ENCODE data around the gene MRPL48.
"Not testable (repeated sequence)": the region's sequence is repeated elsewhere in the genome, so short reads cannot be mapped to it uniquely, and the experiment has no call there.

MRPL48 gene

DNA sequence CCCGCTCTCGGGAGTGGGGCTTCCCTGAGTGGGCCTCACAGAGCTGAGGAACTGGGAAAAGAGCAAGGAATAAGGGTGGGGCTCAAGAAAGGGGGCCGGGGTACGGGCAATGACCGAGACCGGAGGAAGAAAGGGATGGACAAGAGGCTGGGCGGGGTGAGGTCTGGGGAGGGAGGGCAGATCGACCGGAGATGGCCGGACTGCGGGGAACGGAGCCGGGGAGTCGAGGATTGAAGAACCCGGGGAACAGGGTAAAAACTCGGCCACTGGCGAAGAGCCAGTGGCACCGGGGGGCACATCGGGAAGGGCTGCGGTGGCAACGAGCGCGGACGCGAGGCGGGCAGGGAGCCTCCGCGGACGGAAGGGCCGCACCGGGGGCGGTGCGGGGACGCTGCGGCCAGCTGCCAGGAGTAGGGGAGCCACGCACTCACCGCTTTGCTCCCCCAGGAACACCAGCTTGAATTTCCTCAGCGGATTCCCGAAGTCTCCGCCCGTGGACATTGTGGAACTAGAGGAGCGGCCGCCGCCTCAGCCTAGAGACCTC, 27.5 kb upstream of the MRPL48 start:
- Mint-ChIP-seq H3K36me3 (peaks cover 29% of the 10 kb centered on the region), H3K27ac (peak overlapping the region; percentile 89), H3K4me1 (peaks cover 40% of the 10 kb centered on the region), H3K4me3 (peak overlapping the region; percentile 97), H3K9me3 (no peaks in the 10 kb centered on the region)
- DNase-seq (ENCODE audit: low spot score in 2 of 2) (no peak), ATAC-seq (no peak)

DNA sequence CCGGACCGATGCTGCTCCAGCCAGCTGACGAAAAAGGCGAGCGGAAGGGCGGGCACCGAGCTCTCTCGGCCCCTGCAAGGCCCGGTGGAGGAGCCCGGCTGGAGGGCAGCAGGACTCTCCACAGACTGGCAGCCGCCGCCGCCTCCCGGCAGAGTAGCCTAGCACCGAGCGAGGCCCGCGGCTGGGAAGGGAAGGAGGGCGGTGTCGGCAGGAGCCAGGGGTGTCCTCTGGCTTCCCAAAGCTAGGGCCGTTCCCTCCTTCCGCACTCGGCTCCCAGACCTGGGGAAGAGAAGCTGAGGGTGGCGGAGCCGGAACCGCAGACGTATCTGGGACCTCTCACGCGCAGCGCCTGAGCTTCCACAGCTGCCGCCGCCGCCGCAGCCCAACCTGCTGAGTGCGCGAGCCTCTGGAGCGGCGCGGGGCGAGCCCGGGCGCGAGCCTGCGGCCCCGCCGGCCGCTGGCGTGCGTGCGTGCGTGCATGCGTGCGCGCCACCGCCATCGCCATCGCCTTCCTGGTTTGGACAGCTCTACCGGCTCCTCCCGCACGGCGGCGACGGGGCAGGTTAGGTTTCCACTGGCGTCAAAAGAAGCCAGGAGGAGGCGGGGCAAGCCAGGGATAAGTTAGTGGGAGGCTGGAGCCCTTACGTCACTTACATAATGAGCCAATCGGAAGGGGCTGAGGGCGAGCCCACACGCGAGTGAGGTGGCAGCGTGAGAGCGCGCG, 26.8 kb upstream of the MRPL48 start, which contains the start of gene RAB6A:
RAB6A (minus strand) TSS at position 396 of the 724 bp plus-strand sequence. CDS start 439 bp downstream, outside the sequence.
- peak; percentile 94 for ATAC-seq
- Mint-ChIP-seq H3K4me3 (peak within 1 kb of the TSS; percentile 97), H3K4me1 (peaks cover 34% of the 10 kb centered on the region), H3K27ac (peak within 1 kb of the TSS; percentile 89), H3K36me3 (peaks cover 29% of the 10 kb centered on the region), H3K9me3 (no peaks in the 10 kb centered on the region)
- DNase-seq (ENCODE audit: low spot score in 2 of 2) = peak; percentile 91 to 99

DNA sequence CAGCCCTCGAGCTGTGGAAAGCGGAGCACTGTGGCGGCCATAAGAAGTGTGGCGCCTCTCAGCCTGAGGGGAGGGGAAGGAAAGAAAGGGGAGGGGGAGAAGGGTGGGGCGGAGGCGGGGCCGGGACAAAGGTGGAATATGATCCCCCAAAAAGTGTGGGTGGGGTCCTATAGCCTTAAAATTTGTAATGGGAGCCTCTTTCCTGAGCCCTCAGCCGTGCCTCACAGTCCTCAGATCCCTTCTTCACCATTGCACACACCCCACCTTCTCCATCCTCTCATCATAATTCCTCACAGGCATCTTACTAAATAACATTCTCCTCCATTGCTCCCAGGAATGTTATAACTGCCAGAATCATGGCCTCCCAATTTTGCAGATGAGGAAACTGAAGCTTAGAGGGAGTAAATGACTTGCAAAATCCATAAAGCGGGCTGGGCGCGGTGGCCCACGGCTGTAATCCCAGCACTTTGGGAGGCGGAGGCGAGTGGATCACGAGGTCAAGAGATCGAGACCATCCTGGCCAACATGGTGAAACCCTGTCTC, 26.2 kb upstream of the MRPL48 start:
- peak overlapping the region; percentile 89 for H3K27ac Mint-ChIP-seq
- H3K4me3 Mint-ChIP-seq = peak overlapping the region; percentile 97
- H3K9me3 Mint-ChIP-seq = no peaks in the 10 kb centered on the region
- H3K36me3 Mint-ChIP-seq = peaks cover 28% of the 10 kb centered on the region
- H3K4me1 Mint-ChIP-seq = peaks cover 34% of the 10 kb centered on the region
- no peak for DNase-seq (ENCODE audit: low spot score in 2 of 2)
- peak; percentile 4 for ATAC-seq

DNA sequence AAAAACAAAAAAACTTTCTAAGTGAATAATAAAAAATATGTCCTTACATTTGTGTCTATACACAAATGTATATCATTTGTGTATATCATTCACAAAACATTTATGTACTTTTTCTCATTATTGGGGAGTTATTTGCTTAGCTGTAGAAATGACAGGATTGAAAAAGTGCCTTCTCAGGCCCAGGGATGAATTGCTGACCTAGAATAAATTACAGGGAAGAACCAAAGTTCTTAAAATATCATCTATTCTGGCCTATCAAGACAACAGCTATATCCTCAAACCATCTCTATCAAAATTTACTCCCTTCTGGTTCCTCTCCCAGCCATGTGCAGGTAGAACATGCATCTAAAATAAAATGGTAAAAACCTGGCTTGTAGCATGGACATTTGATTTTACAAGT, 24.9 kb upstream of the MRPL48 start:
- Mint-ChIP-seq H3K36me3 (peaks cover 16% of the 10 kb centered on the region), H3K4me1 (peaks cover 32% of the 10 kb centered on the region), H3K4me3 (no peak overlapping the region), H3K27ac (no peak overlapping the region), H3K9me3 (no peaks in the 10 kb centered on the region)
- no peak for ATAC-seq
- no peak for DNase-seq (ENCODE audit: low spot score in 2 of 2)

DNA sequence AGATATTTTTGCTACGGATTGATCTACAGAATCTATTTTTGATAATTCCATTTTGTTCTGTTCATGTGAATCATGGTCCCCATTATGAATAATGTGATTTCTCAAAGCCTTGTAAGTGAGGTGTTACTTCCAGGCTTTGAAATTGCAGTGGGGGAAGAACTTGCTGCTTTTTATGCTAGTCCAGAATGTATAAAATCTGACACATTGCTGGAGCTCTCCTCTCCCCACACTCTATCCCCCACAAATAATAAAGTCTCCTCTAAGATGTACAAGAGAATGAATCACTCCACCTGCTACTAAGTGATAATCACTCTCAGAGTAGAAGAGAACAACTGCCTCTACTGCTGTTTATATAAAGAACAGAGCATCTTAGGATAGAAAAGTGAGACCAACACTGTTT, 20.9 kb upstream of the MRPL48 start:
- DNase-seq (ENCODE audit: low spot score in 2 of 2) (no peak), ATAC-seq (no peak)
- no peaks in the 10 kb centered on the region for H3K36me3 Mint-ChIP-seq
- no peak overlapping the region for H3K27ac Mint-ChIP-seq
- no peak overlapping the region for H3K4me3 Mint-ChIP-seq
- H3K4me1 Mint-ChIP-seq = no peaks in the 10 kb centered on the region
- H3K9me3 Mint-ChIP-seq = no peaks in the 10 kb centered on the region

DNA sequence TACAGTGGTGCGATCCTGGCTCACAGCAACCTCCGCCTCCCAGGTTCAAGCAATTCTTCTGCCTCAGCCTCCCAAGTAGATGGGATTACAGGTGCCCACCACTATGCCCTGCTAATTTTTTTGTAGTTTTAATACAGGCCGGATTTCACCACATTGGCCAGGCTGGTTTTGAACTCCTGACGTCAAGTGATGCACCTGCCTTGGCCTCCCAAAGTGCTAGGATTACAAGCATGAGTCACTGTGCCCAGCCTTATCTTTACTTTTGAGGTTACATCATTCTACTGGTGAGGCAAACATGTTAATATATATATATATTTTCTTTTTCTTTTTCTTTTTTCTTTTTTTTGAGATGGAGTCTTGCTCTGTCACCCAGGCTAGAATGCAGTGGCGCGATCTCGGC, 16.9 kb upstream of the MRPL48 start:
- H3K4me3 Mint-ChIP-seq; H3K27ac Mint-ChIP-seq; ATAC-seq; H3K36me3 Mint-ChIP-seq; H3K9me3 Mint-ChIP-seq; DNase-seq (ENCODE audit: low spot score in 2 of 2); H3K4me1 Mint-ChIP-seq: not testable (repeated sequence)

DNA sequence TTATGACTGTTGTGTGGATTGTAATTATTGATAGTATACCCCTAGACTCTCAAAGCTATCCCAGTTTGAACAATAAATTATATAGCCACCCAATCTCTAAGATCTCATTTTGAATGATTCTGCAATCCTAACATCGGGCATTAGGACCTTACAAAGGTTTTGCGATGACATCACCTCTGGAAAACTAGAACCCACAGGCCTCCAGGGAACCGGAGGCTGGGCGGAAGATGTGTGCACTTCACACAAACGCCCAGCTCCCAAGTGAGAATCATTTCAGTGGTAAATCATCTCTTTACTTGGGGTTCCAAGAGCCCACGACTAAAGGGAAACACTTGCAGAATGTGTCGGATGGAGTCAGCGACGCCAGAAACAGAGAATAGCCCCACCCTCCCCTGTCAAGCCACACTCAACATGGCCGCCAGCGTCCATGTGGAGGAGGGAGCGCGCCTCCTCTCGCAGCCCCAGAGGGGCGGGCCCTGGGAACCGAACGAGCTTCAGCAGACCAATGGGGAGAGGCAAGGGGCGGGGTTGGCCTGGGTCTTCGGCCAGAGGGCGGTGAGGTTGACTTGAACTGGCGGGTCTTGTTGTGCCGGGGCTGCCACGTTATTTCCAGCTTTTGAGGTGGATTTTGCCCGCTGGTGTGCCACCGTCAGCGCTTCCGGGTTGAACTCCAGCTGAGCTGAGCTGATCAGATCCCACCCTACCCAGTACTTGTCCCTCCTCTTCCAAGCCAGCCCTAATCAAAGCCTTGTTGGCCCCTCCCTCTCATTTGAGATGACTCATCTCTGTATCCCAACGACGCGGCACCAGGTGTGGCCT, 8.4 kb upstream of the MRPL48 start:
- Mint-ChIP-seq H3K4me1 (peaks cover 10% of the 10 kb centered on the region), H3K36me3 (peaks cover 4% of the 10 kb centered on the region), H3K27ac (peak overlapping the region; percentile 93), H3K4me3 (peak overlapping the region; percentile 84), H3K9me3 (no peaks in the 10 kb centered on the region)
- peak; percentile 87 to 98 for DNase-seq (ENCODE audit: low spot score in 2 of 2)
- peak; percentile 99 for ATAC-seq

DNA sequence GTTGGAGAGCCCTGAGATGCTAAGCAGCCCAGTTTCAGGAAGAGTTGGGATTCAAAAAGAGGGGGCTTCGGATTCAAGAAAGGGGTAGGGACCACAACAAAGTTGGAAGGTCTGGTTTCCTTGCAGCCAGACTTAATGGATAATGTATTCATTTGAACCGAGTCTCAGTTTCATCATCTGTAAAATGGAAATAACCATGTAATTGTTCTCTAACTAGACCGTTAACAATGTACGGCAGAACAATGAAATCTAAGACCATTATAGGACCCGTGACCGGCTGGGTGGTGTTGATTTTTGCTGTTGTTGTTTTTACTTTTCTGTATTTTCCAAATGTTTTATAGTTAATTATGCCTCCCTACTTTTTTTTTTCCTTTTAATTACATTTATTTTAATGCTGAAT, 6.4 kb upstream of the MRPL48 start:
- no peaks in the 10 kb centered on the region for H3K9me3 Mint-ChIP-seq
- DNase-seq (ENCODE audit: low spot score in 2 of 2) = no peak
- no peak overlapping the region for H3K27ac Mint-ChIP-seq
- H3K4me3 Mint-ChIP-seq = no peak overlapping the region
- peaks cover 10% of the 10 kb centered on the region for H3K4me1 Mint-ChIP-seq
- no peak for ATAC-seq
- no peaks in the 10 kb centered on the region for H3K36me3 Mint-ChIP-seq

DNA sequence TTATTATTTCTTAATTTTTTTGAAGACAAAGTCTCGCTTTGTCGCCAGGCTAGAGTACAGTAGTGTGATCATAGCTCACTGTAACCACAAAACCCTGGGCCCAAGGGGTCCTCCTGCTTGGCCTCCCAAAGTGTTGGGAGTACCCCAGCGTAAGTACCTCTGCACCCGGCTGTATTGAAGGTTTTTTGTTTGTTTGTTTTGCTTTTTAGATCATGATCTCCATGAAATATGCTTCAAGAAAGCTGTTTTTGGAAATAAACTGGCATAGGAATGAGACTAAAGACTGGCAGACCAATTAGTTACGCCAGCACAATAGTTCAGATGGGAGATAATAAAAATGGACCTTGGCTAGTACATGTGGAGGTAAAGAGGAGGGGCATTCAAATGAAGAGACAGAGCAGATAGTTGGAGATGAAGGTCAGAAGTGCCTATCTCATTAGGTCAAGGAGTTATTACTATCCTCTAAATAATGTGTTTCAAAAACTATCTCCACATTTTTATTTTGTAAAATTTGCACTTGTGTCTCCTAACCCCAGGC, 4.1 kb upstream of the MRPL48 start:
- no peak for DNase-seq (ENCODE audit: low spot score in 2 of 2)
- no peak overlapping the region for H3K4me3 Mint-ChIP-seq
- no peak for ATAC-seq
- no peak overlapping the region for H3K27ac Mint-ChIP-seq
- peaks cover 18% of the 10 kb centered on the region for H3K4me1 Mint-ChIP-seq
- peaks cover 8% of the 10 kb centered on the region for H3K36me3 Mint-ChIP-seq
- H3K9me3 Mint-ChIP-seq = no peaks in the 10 kb centered on the region

DNA sequence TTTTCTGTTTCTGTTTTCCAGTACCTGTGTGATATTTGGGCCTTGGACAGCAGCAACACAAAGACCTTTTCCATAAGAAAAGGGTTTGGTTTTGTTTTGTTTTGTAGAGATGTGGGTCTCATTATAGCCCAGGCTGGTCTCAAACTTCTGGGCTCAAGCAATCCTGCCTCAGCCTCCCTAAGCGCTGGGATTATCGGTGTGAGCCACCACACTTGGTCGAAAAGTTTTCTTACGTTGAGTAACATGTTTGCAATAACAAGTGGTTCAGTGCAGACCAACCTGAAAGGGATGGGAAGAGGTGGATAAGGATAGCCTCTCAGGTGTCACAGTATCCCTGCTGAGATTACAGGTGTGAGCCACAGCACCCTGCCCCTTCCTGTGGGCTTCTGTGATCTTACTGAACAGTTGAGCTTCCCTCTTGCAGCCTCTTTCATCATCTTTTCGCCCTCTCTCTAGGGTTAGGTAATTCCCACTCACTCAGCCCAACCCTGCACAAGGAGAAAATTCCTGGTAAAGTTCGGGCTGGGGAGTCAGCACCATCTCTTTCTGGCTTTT, 3.5 kb upstream of the MRPL48 start:
- Mint-ChIP-seq H3K9me3 (no peaks in the 10 kb centered on the region), H3K4me1 (peaks cover 15% of the 10 kb centered on the region), H3K36me3 (peaks cover 8% of the 10 kb centered on the region), H3K27ac (no peak overlapping the region), H3K4me3 (no peak overlapping the region)
- no peak for ATAC-seq
- DNase-seq (ENCODE audit: low spot score in 2 of 2) = no peak

DNA sequence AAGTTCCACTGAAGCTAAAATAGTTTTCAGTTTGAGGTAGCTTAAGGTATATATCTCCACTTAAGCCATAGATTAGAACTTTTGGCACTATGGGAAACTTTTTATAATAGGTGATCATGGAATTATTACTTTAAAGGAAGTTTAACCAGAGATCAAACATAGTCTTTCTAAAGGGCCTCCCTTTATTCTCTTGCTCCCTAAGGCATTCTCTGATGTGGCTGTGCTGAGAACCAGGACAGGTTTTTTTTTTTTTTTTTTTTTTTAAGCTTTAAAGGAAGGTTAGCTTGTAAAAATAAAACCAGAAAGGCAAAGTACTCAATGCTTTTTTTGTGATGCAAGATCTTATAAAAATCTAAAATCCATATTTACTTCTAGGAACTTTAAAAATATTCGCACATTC, 2.9 kb upstream of the MRPL48 start:
- peaks cover 17% of the 10 kb centered on the region for H3K4me1 Mint-ChIP-seq
- no peak overlapping the region for H3K27ac Mint-ChIP-seq
- H3K36me3 Mint-ChIP-seq = peaks cover 8% of the 10 kb centered on the region
- DNase-seq (ENCODE audit: low spot score in 2 of 2) (no peak), ATAC-seq (no peak)
- H3K4me3 Mint-ChIP-seq = no peak overlapping the region
- no peaks in the 10 kb centered on the region for H3K9me3 Mint-ChIP-seq

DNA sequence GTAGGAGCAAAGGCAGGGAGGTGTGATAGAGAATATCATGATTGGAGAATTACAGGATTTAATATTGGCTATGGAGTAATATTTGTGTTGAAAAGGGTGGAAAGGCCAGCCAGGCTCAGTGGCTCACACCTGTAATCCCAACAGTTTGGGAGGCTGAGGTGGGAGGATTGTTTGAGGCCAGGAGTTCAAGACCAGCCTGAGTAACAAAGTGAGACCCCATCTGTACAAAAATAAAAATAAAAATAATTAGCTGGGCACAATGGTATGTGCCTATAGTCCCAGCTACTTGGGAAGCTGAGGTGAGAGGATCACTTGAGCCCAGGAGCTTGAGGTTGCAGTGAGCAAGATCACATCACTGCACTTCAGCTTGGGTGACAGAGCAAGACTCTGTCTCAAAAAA, 2.2 kb upstream of the MRPL48 start:
- DNase-seq (ENCODE audit: low spot score in 2 of 2); H3K9me3 Mint-ChIP-seq; H3K36me3 Mint-ChIP-seq; ATAC-seq; H3K27ac Mint-ChIP-seq; H3K4me3 Mint-ChIP-seq: not testable (repeated sequence)
- H3K4me1 Mint-ChIP-seq = peaks cover 17% of the 10 kb centered on the region

DNA sequence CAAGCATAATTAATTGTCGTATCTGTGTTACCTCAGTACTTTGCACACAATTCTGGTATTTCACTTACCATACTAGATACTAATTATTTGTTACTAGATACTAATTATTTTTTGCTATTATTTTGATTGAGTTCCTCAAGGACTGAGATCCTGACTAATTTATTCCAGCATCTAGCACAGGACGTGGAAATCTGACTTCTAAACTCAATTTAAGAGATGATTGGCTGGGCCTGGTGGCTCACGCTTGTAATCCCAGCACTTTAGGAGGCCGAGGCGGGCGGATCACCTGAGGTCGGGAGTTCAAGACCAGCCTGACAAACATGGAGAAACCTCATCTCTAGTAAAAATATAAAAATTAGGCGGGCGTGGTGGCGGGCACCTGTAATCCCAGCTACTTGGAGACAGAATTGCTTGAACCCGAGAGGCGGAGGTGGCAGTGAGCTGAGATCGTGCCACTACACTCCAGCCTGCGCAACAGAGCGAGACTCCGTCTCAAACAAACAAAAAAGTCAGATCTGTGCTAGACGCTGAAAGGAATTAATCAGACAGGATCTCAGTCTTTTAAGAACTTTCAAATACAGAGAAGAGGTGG, 527 bp upstream of the MRPL48 start:
- H3K36me3 Mint-ChIP-seq = peaks cover 8% of the 10 kb centered on the region

DNA sequence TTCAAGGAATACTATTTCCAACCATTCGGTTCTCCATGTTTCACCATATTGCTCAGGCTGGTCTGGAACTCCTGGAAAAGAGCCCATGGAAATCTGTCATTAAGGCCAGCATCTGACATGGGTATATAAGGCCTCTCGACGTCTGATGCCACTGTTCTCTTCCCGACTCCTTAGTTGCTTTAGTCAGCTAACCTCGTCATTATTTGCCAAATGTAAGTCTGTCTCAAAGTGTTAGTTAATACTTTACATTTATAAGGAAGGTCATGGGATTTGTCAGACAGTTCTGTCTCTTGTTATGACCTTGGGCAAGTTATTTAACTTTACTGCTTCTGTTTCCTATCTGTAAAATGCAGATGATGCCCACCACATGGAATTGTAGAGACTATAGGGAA, 1.6 kb downstream of the MRPL48 start:
- Mint-ChIP-seq H3K36me3 (peaks cover 14% of the 10 kb centered on the region), H3K4me3 (peak overlapping the region; percentile 96), H3K9me3 (no peaks in the 10 kb centered on the region), H3K27ac (peak overlapping the region; percentile 97), H3K4me1 (peaks cover 23% of the 10 kb centered on the region)
- no peak for ATAC-seq
- DNase-seq (ENCODE audit: low spot score in 2 of 2) = no peak

More for the DNA sequence above, 527 bp upstream of the MRPL48 start:
- DNase-seq (ENCODE audit: low spot score in 2 of 2) (no peak), ATAC-seq (no peak)
- Mint-ChIP-seq H3K9me3 (no peaks in the 10 kb centered on the region), H3K4me1 (peaks cover 17% of the 10 kb centered on the region), H3K4me3 (peak overlapping the region; percentile 96), H3K27ac (peak overlapping the region; percentile 97)

DNA sequence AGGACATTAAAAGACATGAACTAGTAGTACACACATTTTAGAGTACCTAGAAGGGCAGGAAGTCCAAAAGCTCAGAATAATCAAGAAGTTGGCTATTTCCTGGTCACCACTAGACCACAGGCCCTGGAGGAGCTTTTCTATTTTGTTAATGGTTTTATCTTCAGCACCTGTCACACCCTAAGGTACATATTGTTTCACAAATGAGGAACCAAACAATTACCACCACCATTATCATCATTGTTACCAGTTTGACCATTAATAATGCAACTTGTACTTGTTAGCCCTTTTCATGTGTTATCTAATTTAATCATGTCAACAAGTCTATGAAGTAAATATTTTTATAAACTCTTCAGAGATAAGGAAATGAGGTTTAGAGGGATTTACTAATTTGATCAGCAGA, 4.9 kb downstream of the MRPL48 start:
- Mint-ChIP-seq H3K27ac (no peak overlapping the region), H3K4me3 (no peak overlapping the region), H3K4me1 (peaks cover 18% of the 10 kb centered on the region), H3K36me3 (peaks cover 18% of the 10 kb centered on the region), H3K9me3 (no peaks in the 10 kb centered on the region)
- ATAC-seq (no peak), DNase-seq (ENCODE audit: low spot score in 2 of 2) (no peak)

Data from stimulated activated effector memory CD8-positive, alpha-beta T cell treated with anti-CD3 and anti-CD28 coated beads, Interleukin-12 subunit alpha, Interleukin-12 subunit beta, amount 100 ng/mL, for 72 hours (primary cell).